ENCODE data around the gene RSBN1L.

The RSBN1L gene

GRCh38 chr7:77752016-77752415 lies 55.8 kb downstream of the RSBN1L start:
- ATAC-seq: no peak; the same call in 1 of the 3 replicates
- TF ChIP-seq GLIS3 (CRISPR knock-in tag; IDR thresholded peaks at IDR 0.05) (no peak), ZNF70 (CRISPR knock-in tag; IDR thresholded peaks at IDR 0.05) (no peak), ZNF8 (CRISPR knock-in tag; IDR thresholded peaks at IDR 0.05) (no peak), ISL1 (CRISPR knock-in tag; IDR thresholded peaks at IDR 0.05) (no peak), ESRRG (CRISPR knock-in tag; IDR thresholded peaks at IDR 0.05) (no peak), TOX (CRISPR knock-in tag; IDR thresholded peaks at IDR 0.05; ENCODE audit: borderline replicate concordance) (no peak), POU6F1 (CRISPR knock-in tag; IDR thresholded peaks at IDR 0.05; ENCODE audit: borderline replicate concordance, low read depth) (no peak), TCF4 (CRISPR knock-in tag; IDR thresholded peaks at IDR 0.05; ENCODE audit: borderline replicate concordance) (no peak), RARB (CRISPR knock-in tag; IDR thresholded peaks at IDR 0.05) (no peak), ZC3H10 (CRISPR knock-in tag; IDR thresholded peaks at IDR 0.05) (no peak), CSDC2 (CRISPR knock-in tag; IDR thresholded peaks at IDR 0.05) (no peak), ARNTL (CRISPR knock-in tag; IDR thresholded peaks at IDR 0.05; ENCODE audit: borderline replicate concordance, low read depth) (no peak)

GRCh38 chr7:77753173-77753572 lies 56.9 kb downstream of the RSBN1L start:
- TF ChIP-seq BACH2 (CRISPR knock-in tag; IDR thresholded peaks at IDR 0.05; ENCODE audit: borderline replicate concordance): no peak
- no peak for TF ChIP-seq SNAI2 (CRISPR knock-in tag; IDR thresholded peaks at IDR 0.05)
- TF ChIP-seq TCF4 (CRISPR knock-in tag; IDR thresholded peaks at IDR 0.05; ENCODE audit: borderline replicate concordance): no peak
- no peak for TF ChIP-seq ZNF70 (CRISPR knock-in tag; IDR thresholded peaks at IDR 0.05)
- TF ChIP-seq PPARA (CRISPR knock-in tag; IDR thresholded peaks at IDR 0.05; ENCODE audit: borderline replicate concordance): no peak
- TF ChIP-seq CSRNP3 (CRISPR knock-in tag; IDR thresholded peaks at IDR 0.05): no peak
- TF ChIP-seq ESRRG (CRISPR knock-in tag; IDR thresholded peaks at IDR 0.05): no peak
- no peak for TF ChIP-seq ZC3H10 (CRISPR knock-in tag; IDR thresholded peaks at IDR 0.05)
- no peak for TF ChIP-seq PATZ1 (CRISPR knock-in tag; IDR thresholded peaks at IDR 0.05; ENCODE audit: borderline replicate concordance)
- TF ChIP-seq TSHZ2 (CRISPR knock-in tag; IDR thresholded peaks at IDR 0.05): no peak
- TF ChIP-seq ZNF8 (CRISPR knock-in tag; IDR thresholded peaks at IDR 0.05): no peak
- no peak for TF ChIP-seq CSDC2 (CRISPR knock-in tag; IDR thresholded peaks at IDR 0.05)
- no peak for TF ChIP-seq POU6F1 (CRISPR knock-in tag; IDR thresholded peaks at IDR 0.05; ENCODE audit: borderline replicate concordance, low read depth)
- no peak for ATAC-seq

GRCh38 chr7:77757589-77757988 lies 61.3 kb downstream of the RSBN1L start:
- ATAC-seq: no peak
- TF ChIP-seq ZFP30 (CRISPR knock-in tag; IDR thresholded peaks at IDR 0.05) (no peak), PATZ1 (CRISPR knock-in tag; IDR thresholded peaks at IDR 0.05; ENCODE audit: borderline replicate concordance) (no peak), ARNTL (CRISPR knock-in tag; IDR thresholded peaks at IDR 0.05; ENCODE audit: borderline replicate concordance, low read depth) (no peak), ZNF565 (CRISPR knock-in tag; conservative IDR thresholded peaks at IDR 0.05; ENCODE audit: low read depth) (no peak), GLIS3 (CRISPR knock-in tag; IDR thresholded peaks at IDR 0.05) (no peak), POU6F1 (CRISPR knock-in tag; IDR thresholded peaks at IDR 0.05; ENCODE audit: borderline replicate concordance, low read depth) (no peak), CREB5 (CRISPR knock-in tag; IDR thresholded peaks at IDR 0.05; ENCODE audit: low read depth) (no peak), TCF4 (CRISPR knock-in tag; IDR thresholded peaks at IDR 0.05; ENCODE audit: borderline replicate concordance) (no peak), CSDC2 (CRISPR knock-in tag; IDR thresholded peaks at IDR 0.05) (no peak), ISL1 (CRISPR knock-in tag; IDR thresholded peaks at IDR 0.05) (no peak), ZFP3 (CRISPR knock-in tag; IDR thresholded peaks at IDR 0.05) (no peak)

Measured in SK-N-SH treated with all-trans-retinoic acid at 6 μM for 48 hours (cell line).